C4-2B (cell line): Measurements from ENCODE around the gene CES2.

ENCODE experiments used
- ZFX ChIP-seq: fragments of 450-650 bp; IDR thresholded peaks from 2 replicates; pipeline ENCODE4 v1.6.1; 2017
- TF ChIP-seq, protein P1 (sequence below): fragments of 450-650 bp; conservative IDR thresholded peaks from 2 replicates; pipeline ENCODE4 v1.5.1; 2017; ENCODE audit warnings: mild to moderate bottlenecking

DNA sequence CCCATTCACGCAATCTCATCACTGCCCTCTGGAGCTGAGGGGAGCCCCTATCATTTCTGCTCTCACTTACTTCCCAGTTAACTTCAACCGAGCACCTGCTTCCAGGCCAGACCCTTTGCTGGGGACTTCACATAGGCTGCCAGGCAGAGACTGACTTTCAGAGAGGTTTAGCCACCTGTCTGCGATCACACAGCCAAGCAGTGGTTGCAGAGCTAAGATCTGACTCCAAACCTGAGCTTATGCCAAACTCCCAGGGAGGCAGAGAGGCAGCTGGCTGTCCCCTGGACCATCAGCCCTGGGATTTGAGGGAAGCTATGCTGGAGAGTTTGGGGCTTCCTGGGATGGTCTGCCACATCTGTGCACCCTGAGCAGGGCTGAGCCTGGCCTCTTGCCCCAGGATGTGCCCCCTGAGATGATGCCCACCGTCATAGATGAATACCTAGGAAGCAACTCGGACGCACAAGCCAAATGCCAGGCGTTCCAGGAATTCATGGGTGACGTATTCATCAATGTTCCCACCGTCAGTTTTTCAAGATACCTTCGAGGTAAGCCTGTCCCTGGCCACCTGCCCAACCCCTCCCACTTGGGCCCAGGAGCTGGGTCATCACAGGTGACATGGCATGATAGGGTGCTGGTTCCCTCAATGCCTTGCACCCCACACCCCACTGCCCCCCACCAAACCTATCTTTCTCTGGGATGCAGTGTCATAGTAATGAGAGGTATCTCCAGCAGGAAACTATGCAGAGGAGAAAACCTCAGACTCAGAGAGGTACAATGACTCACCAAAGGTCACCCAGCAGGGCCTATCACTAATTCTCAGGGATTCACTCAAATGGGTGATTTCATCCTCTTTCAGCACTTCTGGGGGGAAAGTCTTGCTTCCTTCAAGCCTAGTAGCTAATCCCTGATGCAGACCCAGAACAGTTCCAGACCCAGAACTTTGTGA, 35.7 kb downstream of the CES2 start:
- TF ChIP-seq, protein P1, sequence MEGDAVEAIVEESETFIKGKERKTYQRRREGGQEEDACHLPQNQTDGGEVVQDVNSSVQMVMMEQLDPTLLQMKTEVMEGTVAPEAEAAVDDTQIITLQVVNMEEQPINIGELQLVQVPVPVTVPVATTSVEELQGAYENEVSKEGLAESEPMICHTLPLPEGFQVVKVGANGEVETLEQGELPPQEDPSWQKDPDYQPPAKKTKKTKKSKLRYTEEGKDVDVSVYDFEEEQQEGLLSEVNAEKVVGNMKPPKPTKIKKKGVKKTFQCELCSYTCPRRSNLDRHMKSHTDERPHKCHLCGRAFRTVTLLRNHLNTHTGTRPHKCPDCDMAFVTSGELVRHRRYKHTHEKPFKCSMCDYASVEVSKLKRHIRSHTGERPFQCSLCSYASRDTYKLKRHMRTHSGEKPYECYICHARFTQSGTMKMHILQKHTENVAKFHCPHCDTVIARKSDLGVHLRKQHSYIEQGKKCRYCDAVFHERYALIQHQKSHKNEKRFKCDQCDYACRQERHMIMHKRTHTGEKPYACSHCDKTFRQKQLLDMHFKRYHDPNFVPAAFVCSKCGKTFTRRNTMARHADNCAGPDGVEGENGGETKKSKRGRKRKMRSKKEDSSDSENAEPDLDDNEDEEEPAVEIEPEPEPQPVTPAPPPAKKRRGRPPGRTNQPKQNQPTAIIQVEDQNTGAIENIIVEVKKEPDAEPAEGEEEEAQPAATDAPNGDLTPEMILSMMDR: no peak
- TF ChIP-seq ZFX: no peak
